ENCODE data around the gene MIA.

DNA sequence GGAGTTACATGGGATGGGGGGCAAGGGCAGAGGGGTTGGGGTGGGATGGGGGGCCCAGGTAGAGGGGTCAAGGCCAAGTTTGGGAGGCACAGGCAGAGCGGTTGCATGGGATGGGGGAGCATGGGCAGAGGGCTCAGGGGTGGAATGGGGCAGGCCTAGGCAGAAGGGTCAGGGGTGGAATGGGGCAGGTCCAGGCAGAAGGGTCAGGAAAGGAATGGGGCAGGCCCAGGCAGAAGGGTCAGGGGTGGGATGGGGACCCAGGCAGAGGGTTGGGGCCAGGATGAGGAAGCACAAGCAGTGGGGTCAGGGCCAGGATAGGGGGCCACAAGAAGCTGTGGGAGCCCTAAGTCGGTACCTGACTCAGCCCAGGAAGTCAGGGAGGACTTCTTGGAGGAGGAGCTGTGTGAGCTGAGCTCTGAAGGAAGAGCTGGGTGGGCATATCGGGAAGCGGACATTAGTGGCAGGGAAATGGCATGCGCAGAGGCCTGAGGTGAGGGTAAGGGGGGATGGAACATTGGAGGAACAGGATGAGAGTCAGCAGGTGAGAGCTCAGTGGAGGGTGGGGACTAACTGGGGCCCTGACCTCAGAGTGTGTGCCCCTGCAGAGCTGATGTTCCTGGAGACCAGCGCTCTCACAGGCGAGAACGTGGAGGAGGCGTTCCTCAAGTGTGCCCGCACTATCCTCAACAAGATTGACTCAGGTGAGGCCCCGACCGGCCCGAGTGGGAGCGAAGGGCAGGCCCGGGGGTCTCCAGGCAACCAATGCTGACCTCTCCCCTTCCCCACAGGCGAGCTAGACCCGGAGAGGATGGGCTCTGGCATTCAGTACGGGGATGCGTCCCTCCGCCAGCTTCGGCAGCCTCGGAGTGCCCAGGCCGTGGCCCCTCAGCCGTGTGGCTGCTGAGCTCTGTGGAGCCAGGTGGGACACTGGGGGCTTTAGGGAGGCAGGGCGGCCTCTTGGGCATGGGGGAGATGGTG lies 11.0 kb downstream of the MIA start:
- TF ChIP-seq, protein P1, sequence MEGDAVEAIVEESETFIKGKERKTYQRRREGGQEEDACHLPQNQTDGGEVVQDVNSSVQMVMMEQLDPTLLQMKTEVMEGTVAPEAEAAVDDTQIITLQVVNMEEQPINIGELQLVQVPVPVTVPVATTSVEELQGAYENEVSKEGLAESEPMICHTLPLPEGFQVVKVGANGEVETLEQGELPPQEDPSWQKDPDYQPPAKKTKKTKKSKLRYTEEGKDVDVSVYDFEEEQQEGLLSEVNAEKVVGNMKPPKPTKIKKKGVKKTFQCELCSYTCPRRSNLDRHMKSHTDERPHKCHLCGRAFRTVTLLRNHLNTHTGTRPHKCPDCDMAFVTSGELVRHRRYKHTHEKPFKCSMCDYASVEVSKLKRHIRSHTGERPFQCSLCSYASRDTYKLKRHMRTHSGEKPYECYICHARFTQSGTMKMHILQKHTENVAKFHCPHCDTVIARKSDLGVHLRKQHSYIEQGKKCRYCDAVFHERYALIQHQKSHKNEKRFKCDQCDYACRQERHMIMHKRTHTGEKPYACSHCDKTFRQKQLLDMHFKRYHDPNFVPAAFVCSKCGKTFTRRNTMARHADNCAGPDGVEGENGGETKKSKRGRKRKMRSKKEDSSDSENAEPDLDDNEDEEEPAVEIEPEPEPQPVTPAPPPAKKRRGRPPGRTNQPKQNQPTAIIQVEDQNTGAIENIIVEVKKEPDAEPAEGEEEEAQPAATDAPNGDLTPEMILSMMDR (IDR thresholded peaks at IDR 0.05), result no peak
- no peak for TF ChIP-seq POLR2A (IDR thresholded peaks at IDR 0.05)
